RPMI7951 (cell line): ENCODE data around the gene LRRC37A2. TPM values are rescaled to one million over a fixed set of nuclear protein-coding genes. Genes with fewer than 3 reads are reported as not detected.
"Not testable (repeated sequence)": the region's sequence is repeated elsewhere in the genome, so short reads cannot be mapped to it uniquely, and the experiment has no call there.

ENCODE experiments used
- DNase-seq: peaks from one replicate; pipeline ENCODE4 v3.0.0-alpha.2; 2012; ENCODE audit warnings: low read depth
- total RNA-seq: library from RNA; depleted of rRNA; stranded (reverse); fragments of >200 nt; shearing (Covaris generic); gene quantifications from 2 replicates; pipeline ENCODE4 v1.2.3, GENCODE V29; 2014; rRNA removed

LRRC37A2 gene
- total RNA-seq, 1 experiment from 2014 or later: 2.5 TPM

- DNase-seq: not testable (repeated sequence)
These were observed 86.2 kb downstream of the LRRC37A2 start for GRCh38 chr17:46598344-46598931.

GRCh38 chr17:46600767-46601166 lies 88.5 kb downstream of the LRRC37A2 start:
- DNase-seq: not testable (repeated sequence)

GRCh38 chr17:46603125-46603524 lies 90.9 kb downstream of the LRRC37A2 start:
- not testable (repeated sequence) for DNase-seq

Other genes with a start within 250 kb of the LRRC37A2 start
- gene LRRC37A, start 217.3 kb upstream of the LRRC37A2 start, total RNA-seq: 0.20 and 0.36 TPM in 2 replicates
- 13.1 and 18.1 TPM in 2 replicates for gene ARL17B, start 150.7 kb upstream of the LRRC37A2 start, total RNA-seq
- 4.3 and 5.2 TPM in 2 replicates for gene ARL17A, start 67.2 kb downstream of the LRRC37A2 start, total RNA-seq
- 42.8 and 51.7 TPM in 2 replicates for gene NSF, start 78.2 kb downstream of the LRRC37A2 start, total RNA-seq